Measurements from ENCODE around the gene POMT1.

GRCh38 chr9:131469356-131469755 is 33.4 kb upstream of the POMT1 start:
- TF ChIP-seq CTCF (IDR thresholded peaks at IDR 0.05; ENCODE audit: poor library complexity) (no peak), EZH2 (IDR thresholded peaks at IDR 0.05; ENCODE audit: borderline replicate concordance) (no peak)
